ENCODE measurements around the gene DPAGT1. TPM values are rescaled to one million over a fixed set of nuclear protein-coding genes. Genes with fewer than 3 reads are reported as not detected.

The DPAGT1 gene
- total and polyA plus RNA-seq, 2 of the 8 experiments (the other 6 are each of a cell fraction or from before 2014, with no cell fraction given): 59.8 to 236 TPM

DNA sequence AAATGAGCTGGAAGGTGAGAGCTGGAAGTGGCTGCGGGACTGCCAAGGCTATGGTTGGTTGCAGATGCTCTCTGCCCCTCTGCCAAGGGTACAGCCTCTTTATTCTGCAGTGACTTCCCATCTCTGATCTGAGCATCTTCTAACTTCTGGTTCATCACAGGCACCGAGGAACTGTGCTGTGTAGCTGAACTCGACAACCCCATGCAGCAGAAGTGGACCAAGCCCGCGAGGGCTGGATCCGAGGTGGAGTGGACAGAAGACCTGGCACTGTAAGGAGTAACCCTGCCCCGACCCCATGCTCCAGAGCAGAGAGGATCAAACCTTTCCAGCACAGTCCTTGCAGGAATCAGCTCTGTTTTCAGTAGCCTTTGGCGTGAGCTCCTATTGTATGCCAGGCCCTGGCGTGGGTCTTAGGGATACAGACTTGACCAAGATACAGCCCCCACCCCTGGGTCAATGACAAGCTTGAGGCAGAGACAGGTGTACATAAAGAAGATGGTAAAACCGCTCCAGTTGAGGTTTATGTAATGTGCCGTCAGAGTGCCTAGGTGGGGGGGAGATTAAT is 9.8 kb upstream of the DPAGT1 start:
- Histone ChIP-seq H3K14ac (ENCODE audit: insufficient read length) (no peak overlapping the region), H4K8ac (ENCODE audit: extremely low read depth, insufficient read depth, low read length) (peak overlapping the region; percentile 3; the same call in 1 of the 2 replicates), H2BK5ac (ENCODE audit: low read depth, low read length) (no peak overlapping the region), H3K79me1 (ENCODE audit: low read depth, low read length) (no peaks in the 10 kb centered on the region; the same call in 1 of the 2 replicates), H2BK15ac (ENCODE audit: low read length) (no peak overlapping the region), H3K27ac (ENCODE audit: low read depth, low read length) (no peak overlapping the region), H3K27me3 (replicated peaks in 1 of 4; ENCODE audit: control insufficient read depth in 3 of 4, extremely low read depth in 1 of 4, insufficient read depth in 3 of 4, low read length in 3 of 4) (peaks cover 2 to 20% (median 15%) of the 10 kb centered on the region in 4 experiments), H3K4me3 (ENCODE audit: extremely low read depth in 1 of 4, insufficient read depth in 2 of 4, low read depth in 3 of 4, low read length in 4 of 4) (no peak overlapping the region), H2BK12ac (ENCODE audit: low read depth, low read length) (no peak overlapping the region), H4K5ac (ENCODE audit: insufficient read length, low read depth, low read length) (no peak overlapping the region), H4K20me1 (replicated peaks in 1 of 2; ENCODE audit: control insufficient read depth in 1 of 2, insufficient read depth in 2 of 2, low read length in 2 of 2) (peaks cover 0 to 4% of the 10 kb centered on the region in 2 experiments), H2BK120ac (replicated peaks; ENCODE audit: low read depth, low read length) (no peak overlapping the region), H3K18ac (ENCODE audit: extremely low read depth, low read length) (no peak overlapping the region), H2AK5ac (ENCODE audit: low read depth, low read length) (no peak overlapping the region), H4K91ac (replicated peaks; ENCODE audit: insufficient read length, low read length) (no peak overlapping the region), H3K9me3 (ENCODE audit: insufficient read depth in 2 of 2, low read depth in 1 of 2, low read length in 1 of 2) (no peaks in the 10 kb centered on the region), H3K23me2 (ENCODE audit: low read depth, low read length) (peaks cover 12% of the 10 kb centered on the region), H3K79me2 (ENCODE audit: control insufficient read depth in 1 of 2, insufficient read depth in 2 of 2, low read length in 2 of 2) (no peaks in the 10 kb centered on the region), H3K36me3 (ENCODE audit: control insufficient read depth in 2 of 4, insufficient read depth in 4 of 4, low read length in 3 of 4) (no peaks in the 10 kb centered on the region; a peak in 1 of 8 replicates), H2AFZ (ENCODE audit: low read length) (no peak overlapping the region), H3K4me2 (ENCODE audit: insufficient read depth in 1 of 2, low read depth in 2 of 2, low read length in 2 of 2) (no peak overlapping the region), H2BK20ac (ENCODE audit: low read length) (no peak overlapping the region), H3K23ac (ENCODE audit: insufficient read length) (no peak overlapping the region), H3K4me1 (replicated peaks in 1 of 4; ENCODE audit: control insufficient read depth in 3 of 4, insufficient read depth in 4 of 4, low read length in 3 of 4) (peaks cover 0 to 13% (median 7%) of the 10 kb centered on the region in 4 experiments; a peak in 6 of 7 replicates), H3K9ac (replicated peaks in 1 of 4; ENCODE audit: extremely low read depth in 1 of 4, low read depth in 3 of 4, low read length in 3 of 4) (no peak overlapping the region), H3K56ac (replicated peaks; ENCODE audit: insufficient read length, low read depth, low read length) (no peak overlapping the region), H3K4ac (replicated peaks; ENCODE audit: insufficient read length, low read depth, low read length) (no peak overlapping the region)
- DNase-seq (ENCODE audit: low read depth in 1 of 2, low spot score in 2 of 2): no peak
- ChIA-PET POLR2A (ENCODE audit: partially characterized antibody) (interaction anchor here (0.7 to 10.6 kb wide), 7 partner anchors 9 to 205 kb away, joined by 3 to 139 read pairs (median 5); partner anchors contain the start of genes DPAGT1, HINFP and MCAM), CTCF (ENCODE audit: partially characterized antibody) (interaction anchor here (0.8 to 5.4 kb wide), 8 partner anchors 11 to 212 kb away, joined by 3 to 25 read pairs (median 4); no protein-coding TSS in a partner anchor)
- FAIRE-seq: no peak
- 88% methylated on average over 11 of the region's 11 CpGs; no CpG with 5 or more reads in 1 of the 2 experiments for WGBS, 2 experiments (ENCODE audit: extremely low coverage in 1 of 2, insufficient coverage in 1 of 2, insufficient read length in 1 of 2, insufficient replicate concordance in 2 of 2, low coverage in 1 of 2, low lambda C conversion rate in 2 of 2, missing lambda C conversion rate in 1 of 2)
- TF ChIP-seq TEAD4 (IDR thresholded peaks at IDR 0.05; ENCODE audit: low read depth, low read length) (no peak), RAD21 (IDR thresholded peaks at IDR 0.05 in 1 of 2, conservative IDR thresholded peaks at IDR 0.05 in 1 of 2; ENCODE audit: low read depth in 2 of 2, low read length in 2 of 2) (no peak), JUN (IDR thresholded peaks at IDR 0.05; ENCODE audit: low read depth, low read length) (no peak), KDM4A (IDR thresholded peaks at IDR 0.05; ENCODE audit: low read depth, low read length, severe bottlenecking) (no peak), CBX5 (IDR thresholded peaks at IDR 0.05; ENCODE audit: low read depth, low read length) (no peak), TBP (IDR thresholded peaks at IDR 0.05; ENCODE audit: low read depth, low read length) (no peak), EP300 (IDR thresholded peaks at IDR 0.05; ENCODE audit: borderline replicate concordance in 1 of 2, low read depth in 2 of 2, low read length in 2 of 2) (no peak), SIN3A (conservative IDR thresholded peaks at IDR 0.05 in 1 of 2, IDR thresholded peaks at IDR 0.05 in 1 of 2; ENCODE audit: low read depth in 1 of 2, low read length in 2 of 2) (no peak)
- TF ChIP-seq, protein P1, sequence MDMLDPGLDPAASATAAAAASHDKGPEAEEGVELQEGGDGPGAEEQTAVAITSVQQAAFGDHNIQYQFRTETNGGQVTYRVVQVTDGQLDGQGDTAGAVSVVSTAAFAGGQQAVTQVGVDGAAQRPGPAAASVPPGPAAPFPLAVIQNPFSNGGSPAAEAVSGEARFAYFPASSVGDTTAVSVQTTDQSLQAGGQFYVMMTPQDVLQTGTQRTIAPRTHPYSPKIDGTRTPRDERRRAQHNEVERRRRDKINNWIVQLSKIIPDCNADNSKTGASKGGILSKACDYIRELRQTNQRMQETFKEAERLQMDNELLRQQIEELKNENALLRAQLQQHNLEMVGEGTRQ (IDR thresholded peaks at IDR 0.05; ENCODE audit: low read length): no peak
- TF ChIP-seq, protein P2, sequence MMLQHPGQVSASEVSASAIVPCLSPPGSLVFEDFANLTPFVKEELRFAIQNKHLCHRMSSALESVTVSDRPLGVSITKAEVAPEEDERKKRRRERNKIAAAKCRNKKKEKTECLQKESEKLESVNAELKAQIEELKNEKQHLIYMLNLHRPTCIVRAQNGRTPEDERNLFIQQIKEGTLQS (IDR thresholded peaks at IDR 0.05; ENCODE audit: insufficient read depth, low read depth, low read length): no peak
